ENCODE measurements around the gene ZNF609. TPM values are rescaled to one million over a fixed set of nuclear protein-coding genes. Genes with fewer than 3 reads are reported as not detected.

ZNF609 gene
- polyA plus RNA-seq, 1 donor from 2014 or later: 11.8 TPM

DNA sequence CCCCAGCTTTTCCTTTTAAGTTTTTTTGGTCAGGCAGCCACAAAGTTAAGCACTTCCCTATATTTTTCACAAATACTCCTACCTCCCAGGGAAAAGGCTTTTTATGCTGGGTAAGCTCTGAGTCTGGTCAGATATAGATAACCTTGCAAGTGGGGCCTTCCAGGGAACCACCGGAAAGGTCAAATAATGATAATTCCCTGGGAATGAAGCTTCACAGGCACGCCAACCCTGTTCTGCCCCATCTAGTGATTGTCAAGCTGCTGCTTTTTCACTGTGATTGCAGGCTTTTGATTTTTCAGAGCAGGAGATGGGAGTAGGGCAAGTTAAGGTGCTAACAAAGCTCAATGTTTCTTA lies 121.0 kb downstream of the ZNF609 start:
- no peaks in the 10 kb centered on the region for H3K9me2 ChIP-seq (ENCODE audit: insufficient read depth, low read length)
- H3K36me3 ChIP-seq (ENCODE audit: insufficient read depth, low read length): no peaks in the 10 kb centered on the region
- no peaks in the 10 kb centered on the region for H3F3A ChIP-seq (ENCODE audit: insufficient read depth, low read length, poor library complexity, severe bottlenecking)
- no peaks in the 10 kb centered on the region for H4K20me1 ChIP-seq (ENCODE audit: insufficient read depth)
- H3K4me2 ChIP-seq (ENCODE audit: low read length): no peak overlapping the region
- no peak overlapping the region for H2AFZ ChIP-seq (ENCODE audit: low read depth, low read length)
- H3K27me3 ChIP-seq (ENCODE audit: insufficient read depth, low read depth, low read length): no peaks in the 10 kb centered on the region
- no peak overlapping the region for H3K27ac ChIP-seq (ENCODE audit: low read length)
- H3K4me3 ChIP-seq (ENCODE audit: low read length): no peak overlapping the region
- TF ChIP-seq TAF1 (IDR thresholded peaks at IDR 0.05; ENCODE audit: low read depth): no peak
- TF ChIP-seq EZH2 (IDR thresholded peaks at IDR 0.05; ENCODE audit: borderline replicate concordance, insufficient read depth, low read length, poor library complexity, severe bottlenecking): no peak
- no peak for TF ChIP-seq EP300 (conservative IDR thresholded peaks at IDR 0.05; ENCODE audit: poor library complexity, severe bottlenecking)
- no peak for TF ChIP-seq POLR2AphosphoS5 (IDR thresholded peaks at IDR 0.05)
- no peak for TF ChIP-seq MXI1 (conservative IDR thresholded peaks at IDR 0.05; ENCODE audit: poor library complexity, severe bottlenecking)
- TF ChIP-seq, protein P1, sequence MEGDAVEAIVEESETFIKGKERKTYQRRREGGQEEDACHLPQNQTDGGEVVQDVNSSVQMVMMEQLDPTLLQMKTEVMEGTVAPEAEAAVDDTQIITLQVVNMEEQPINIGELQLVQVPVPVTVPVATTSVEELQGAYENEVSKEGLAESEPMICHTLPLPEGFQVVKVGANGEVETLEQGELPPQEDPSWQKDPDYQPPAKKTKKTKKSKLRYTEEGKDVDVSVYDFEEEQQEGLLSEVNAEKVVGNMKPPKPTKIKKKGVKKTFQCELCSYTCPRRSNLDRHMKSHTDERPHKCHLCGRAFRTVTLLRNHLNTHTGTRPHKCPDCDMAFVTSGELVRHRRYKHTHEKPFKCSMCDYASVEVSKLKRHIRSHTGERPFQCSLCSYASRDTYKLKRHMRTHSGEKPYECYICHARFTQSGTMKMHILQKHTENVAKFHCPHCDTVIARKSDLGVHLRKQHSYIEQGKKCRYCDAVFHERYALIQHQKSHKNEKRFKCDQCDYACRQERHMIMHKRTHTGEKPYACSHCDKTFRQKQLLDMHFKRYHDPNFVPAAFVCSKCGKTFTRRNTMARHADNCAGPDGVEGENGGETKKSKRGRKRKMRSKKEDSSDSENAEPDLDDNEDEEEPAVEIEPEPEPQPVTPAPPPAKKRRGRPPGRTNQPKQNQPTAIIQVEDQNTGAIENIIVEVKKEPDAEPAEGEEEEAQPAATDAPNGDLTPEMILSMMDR (IDR thresholded peaks at IDR 0.05; ENCODE audit: poor library complexity, severe bottlenecking): no peak
- no peak for TF ChIP-seq RAD21 (conservative IDR thresholded peaks at IDR 0.05)
- TF ChIP-seq SMC3 (conservative IDR thresholded peaks at IDR 0.05; ENCODE audit: poor library complexity): no peak
- TF ChIP-seq, protein P2, sequence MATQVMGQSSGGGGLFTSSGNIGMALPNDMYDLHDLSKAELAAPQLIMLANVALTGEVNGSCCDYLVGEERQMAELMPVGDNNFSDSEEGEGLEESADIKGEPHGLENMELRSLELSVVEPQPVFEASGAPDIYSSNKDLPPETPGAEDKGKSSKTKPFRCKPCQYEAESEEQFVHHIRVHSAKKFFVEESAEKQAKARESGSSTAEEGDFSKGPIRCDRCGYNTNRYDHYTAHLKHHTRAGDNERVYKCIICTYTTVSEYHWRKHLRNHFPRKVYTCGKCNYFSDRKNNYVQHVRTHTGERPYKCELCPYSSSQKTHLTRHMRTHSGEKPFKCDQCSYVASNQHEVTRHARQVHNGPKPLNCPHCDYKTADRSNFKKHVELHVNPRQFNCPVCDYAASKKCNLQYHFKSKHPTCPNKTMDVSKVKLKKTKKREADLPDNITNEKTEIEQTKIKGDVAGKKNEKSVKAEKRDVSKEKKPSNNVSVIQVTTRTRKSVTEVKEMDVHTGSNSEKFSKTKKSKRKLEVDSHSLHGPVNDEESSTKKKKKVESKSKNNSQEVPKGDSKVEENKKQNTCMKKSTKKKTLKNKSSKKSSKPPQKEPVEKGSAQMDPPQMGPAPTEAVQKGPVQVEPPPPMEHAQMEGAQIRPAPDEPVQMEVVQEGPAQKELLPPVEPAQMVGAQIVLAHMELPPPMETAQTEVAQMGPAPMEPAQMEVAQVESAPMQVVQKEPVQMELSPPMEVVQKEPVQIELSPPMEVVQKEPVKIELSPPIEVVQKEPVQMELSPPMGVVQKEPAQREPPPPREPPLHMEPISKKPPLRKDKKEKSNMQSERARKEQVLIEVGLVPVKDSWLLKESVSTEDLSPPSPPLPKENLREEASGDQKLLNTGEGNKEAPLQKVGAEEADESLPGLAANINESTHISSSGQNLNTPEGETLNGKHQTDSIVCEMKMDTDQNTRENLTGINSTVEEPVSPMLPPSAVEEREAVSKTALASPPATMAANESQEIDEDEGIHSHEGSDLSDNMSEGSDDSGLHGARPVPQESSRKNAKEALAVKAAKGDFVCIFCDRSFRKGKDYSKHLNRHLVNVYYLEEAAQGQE (IDR thresholded peaks at IDR 0.05; ENCODE audit: borderline replicate concordance): no peak
- no peaks in the 10 kb centered on the region for H3K9me3 ChIP-seq (ENCODE audit: low read length)
- H3K79me2 ChIP-seq (replicated peaks; ENCODE audit: insufficient read depth, low read length): peaks cover 64% of the 10 kb centered on the region
- no peak overlapping the region for H3K9ac ChIP-seq (ENCODE audit: low read length)

DNA sequence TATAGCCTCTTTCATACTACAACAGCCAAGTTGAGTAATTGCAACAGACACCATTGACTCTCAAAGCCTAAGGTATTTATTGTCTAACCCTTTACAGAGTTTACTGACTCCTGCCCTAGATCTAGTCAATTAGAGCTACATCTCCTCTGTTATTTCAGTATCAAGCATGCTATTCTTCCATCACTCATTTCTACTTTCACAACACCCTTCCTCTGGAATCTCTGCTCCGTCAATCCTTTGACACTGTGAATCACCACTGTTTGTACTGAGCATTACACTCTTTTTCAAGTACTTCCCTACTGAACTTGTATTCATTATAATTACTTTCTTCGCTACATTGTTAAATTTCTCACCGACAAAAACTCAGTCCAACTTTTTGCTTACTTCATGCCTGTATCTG lies 121.8 kb downstream of the ZNF609 start:
- H3K4me3 ChIP-seq (ENCODE audit: low read length): no peak overlapping the region
- no peak overlapping the region for H3K27ac ChIP-seq (ENCODE audit: low read length)
- peaks cover 72% of the 10 kb centered on the region for H3K79me2 ChIP-seq (replicated peaks; ENCODE audit: insufficient read depth, low read length)
- H3F3A ChIP-seq (ENCODE audit: insufficient read depth, low read length, poor library complexity, severe bottlenecking): no peaks in the 10 kb centered on the region
- no peaks in the 10 kb centered on the region for H3K9me2 ChIP-seq (ENCODE audit: insufficient read depth, low read length)
- TF ChIP-seq, protein P2 (IDR thresholded peaks at IDR 0.05; ENCODE audit: borderline replicate concordance): no peak
- TF ChIP-seq, protein P1 (IDR thresholded peaks at IDR 0.05; ENCODE audit: poor library complexity, severe bottlenecking): no peak
- TF ChIP-seq TAF1 (IDR thresholded peaks at IDR 0.05; ENCODE audit: low read depth) (no peak), EP300 (conservative IDR thresholded peaks at IDR 0.05; ENCODE audit: poor library complexity, severe bottlenecking) (no peak), POLR2AphosphoS5 (IDR thresholded peaks at IDR 0.05) (no peak), EZH2 (IDR thresholded peaks at IDR 0.05; ENCODE audit: borderline replicate concordance, insufficient read depth, low read length, poor library complexity, severe bottlenecking) (no peak), RAD21 (conservative IDR thresholded peaks at IDR 0.05) (no peak), MXI1 (conservative IDR thresholded peaks at IDR 0.05; ENCODE audit: poor library complexity, severe bottlenecking) (no peak), SMC3 (conservative IDR thresholded peaks at IDR 0.05; ENCODE audit: poor library complexity) (no peak)
- H3K27me3 ChIP-seq (ENCODE audit: insufficient read depth, low read depth, low read length): no peaks in the 10 kb centered on the region
- no peak overlapping the region for H2AFZ ChIP-seq (ENCODE audit: low read depth, low read length)
- H4K20me1 ChIP-seq (ENCODE audit: insufficient read depth): no peaks in the 10 kb centered on the region
- no peaks in the 10 kb centered on the region for H3K36me3 ChIP-seq (ENCODE audit: insufficient read depth, low read length)
- H3K9ac ChIP-seq (ENCODE audit: low read length): no peak overlapping the region
- no peaks in the 10 kb centered on the region for H3K9me3 ChIP-seq (ENCODE audit: low read length)
- no peak overlapping the region for H3K4me2 ChIP-seq (ENCODE audit: low read length)

Data from neural cell (in vitro differentiated cells).